ENCODE results near the gene FAM20A.

DNA sequence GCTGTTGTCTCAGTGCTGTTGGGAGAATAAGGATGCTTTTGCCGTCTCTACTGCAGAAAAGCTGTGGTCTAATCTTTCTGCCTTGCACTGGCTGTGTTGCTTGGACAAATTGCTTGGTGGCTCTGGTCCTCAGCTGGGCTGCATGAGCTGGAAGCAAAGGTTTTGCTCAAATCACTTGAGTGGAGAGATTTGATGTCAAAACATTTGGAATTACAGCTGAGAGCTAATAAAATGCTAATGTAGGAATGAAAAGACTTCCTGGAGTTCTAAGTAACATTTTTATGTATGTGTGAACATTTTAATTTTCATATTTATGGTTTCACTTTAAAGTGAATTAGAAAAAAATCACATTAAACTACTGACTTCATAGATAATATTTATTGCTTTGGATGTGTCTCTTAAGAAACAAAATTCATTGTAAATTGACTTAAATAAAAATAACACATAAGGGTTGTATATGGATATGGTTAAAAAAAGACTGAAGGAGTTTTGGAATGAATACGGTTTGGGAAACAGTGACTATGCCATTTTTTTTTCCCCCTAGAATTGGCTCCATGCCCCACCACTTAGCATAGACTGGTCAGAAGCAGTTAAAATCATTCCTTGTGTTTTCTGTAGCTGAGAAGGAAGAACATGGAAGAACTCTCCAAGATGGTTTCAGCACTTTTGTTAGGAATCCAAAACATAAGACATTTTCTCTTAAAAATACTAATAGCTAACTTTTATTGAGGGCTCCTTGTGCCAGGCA is 39.2 kb upstream of the FAM20A start:
- TF ChIP-seq, protein P1, sequence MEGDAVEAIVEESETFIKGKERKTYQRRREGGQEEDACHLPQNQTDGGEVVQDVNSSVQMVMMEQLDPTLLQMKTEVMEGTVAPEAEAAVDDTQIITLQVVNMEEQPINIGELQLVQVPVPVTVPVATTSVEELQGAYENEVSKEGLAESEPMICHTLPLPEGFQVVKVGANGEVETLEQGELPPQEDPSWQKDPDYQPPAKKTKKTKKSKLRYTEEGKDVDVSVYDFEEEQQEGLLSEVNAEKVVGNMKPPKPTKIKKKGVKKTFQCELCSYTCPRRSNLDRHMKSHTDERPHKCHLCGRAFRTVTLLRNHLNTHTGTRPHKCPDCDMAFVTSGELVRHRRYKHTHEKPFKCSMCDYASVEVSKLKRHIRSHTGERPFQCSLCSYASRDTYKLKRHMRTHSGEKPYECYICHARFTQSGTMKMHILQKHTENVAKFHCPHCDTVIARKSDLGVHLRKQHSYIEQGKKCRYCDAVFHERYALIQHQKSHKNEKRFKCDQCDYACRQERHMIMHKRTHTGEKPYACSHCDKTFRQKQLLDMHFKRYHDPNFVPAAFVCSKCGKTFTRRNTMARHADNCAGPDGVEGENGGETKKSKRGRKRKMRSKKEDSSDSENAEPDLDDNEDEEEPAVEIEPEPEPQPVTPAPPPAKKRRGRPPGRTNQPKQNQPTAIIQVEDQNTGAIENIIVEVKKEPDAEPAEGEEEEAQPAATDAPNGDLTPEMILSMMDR (IDR thresholded peaks at IDR 0.05), result no peak
- TF ChIP-seq POLR2A (IDR thresholded peaks at IDR 0.05), result no peak
